Muscle of back (tissue), 10 donors: ENCODE data around the gene USP11. TPM values are rescaled to one million over a fixed set of nuclear protein-coding genes. Genes with fewer than 3 reads are reported as not detected.

Experiments
- polyA plus RNA-seq, 10 donors: library from polyadenylated mRNA; unstranded; fragments of 120-200 nt; gene quantifications; one replicate each; pipeline ENCODE4 v1.2.1, GENCODE V29; 2013; ENCODE audit not compliant: insufficient read length in 10 of 10

Gene USP11
- polyA plus RNA-seq, 10 donors, result 84.3 to 100 (median 92.3) TPM

Other genes with a start within 250 kb of the USP11 start
- 1 to 10 TPM; 1.3 to 3.0 (median 1.8) TPM for gene RGN, start 154.6 kb upstream of the USP11 start, polyA plus RNA-seq
- gene NDUFB11, start 88.3 kb upstream of the USP11 start, polyA plus RNA-seq, result 100 to 1,000 TPM in 3 of 10 donors, 10 to 100 TPM in 7; 84.8 to 108 (median 95.0) TPM
- 10 to 100 TPM; 28.6 to 43.4 (median 34.4) TPM for gene RBM10, start 87.8 kb upstream of the USP11 start, polyA plus RNA-seq
- 100 to 1,000 TPM; 115 to 154 (median 132) TPM for gene UBA1, start 39.2 kb upstream of the USP11 start, polyA plus RNA-seq
- 100 to 1,000 TPM in 4 of 10 donors, 10 to 100 TPM in 6; 90.8 to 109 (median 98.8) TPM for gene CDK16, start 14.3 kb upstream of the USP11 start, polyA plus RNA-seq
- gene ZNF157, start 137.6 kb downstream of the USP11 start, polyA plus RNA-seq, result under 1 TPM; 0.13 to 0.39 (median 0.26) TPM